ENCODE measurements around the gene TMSB4X.
A peak's percentile ranks its signal among the peaks of the same experiment; 100 is the strongest.

Gene TMSB4X

DNA sequence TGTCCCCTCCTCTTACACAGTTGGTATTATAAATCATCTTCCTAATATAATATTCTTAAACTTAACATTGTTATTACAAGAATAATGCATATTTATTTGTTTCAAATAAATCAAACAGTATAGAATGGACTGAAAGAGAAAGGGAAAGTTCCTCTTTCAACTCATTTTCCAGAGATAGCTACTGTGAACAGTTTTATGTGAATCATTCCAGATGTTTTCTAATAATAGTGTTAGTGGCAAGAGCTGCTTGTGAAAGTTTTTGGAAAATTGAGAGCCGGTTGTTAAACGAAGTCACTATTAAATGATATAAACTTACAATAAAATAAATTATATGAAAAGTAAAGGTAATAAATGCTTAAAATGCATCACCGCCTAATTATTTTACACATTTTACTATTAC, 14.6 kb downstream of the TMSB4X start:
- no peak for ATAC-seq
- TF ChIP-seq ISL1 (CRISPR knock-in tag; IDR thresholded peaks at IDR 0.05) (no peak), ESRRG (CRISPR knock-in tag; IDR thresholded peaks at IDR 0.05) (no peak), ZC3H10 (CRISPR knock-in tag; IDR thresholded peaks at IDR 0.05) (no peak), ZNF565 (CRISPR knock-in tag; conservative IDR thresholded peaks at IDR 0.05; ENCODE audit: low read depth) (no peak), CSDC2 (CRISPR knock-in tag; IDR thresholded peaks at IDR 0.05) (no peak), ZFP3 (CRISPR knock-in tag; IDR thresholded peaks at IDR 0.05) (no peak)
- TF ChIP-seq, protein P1, sequence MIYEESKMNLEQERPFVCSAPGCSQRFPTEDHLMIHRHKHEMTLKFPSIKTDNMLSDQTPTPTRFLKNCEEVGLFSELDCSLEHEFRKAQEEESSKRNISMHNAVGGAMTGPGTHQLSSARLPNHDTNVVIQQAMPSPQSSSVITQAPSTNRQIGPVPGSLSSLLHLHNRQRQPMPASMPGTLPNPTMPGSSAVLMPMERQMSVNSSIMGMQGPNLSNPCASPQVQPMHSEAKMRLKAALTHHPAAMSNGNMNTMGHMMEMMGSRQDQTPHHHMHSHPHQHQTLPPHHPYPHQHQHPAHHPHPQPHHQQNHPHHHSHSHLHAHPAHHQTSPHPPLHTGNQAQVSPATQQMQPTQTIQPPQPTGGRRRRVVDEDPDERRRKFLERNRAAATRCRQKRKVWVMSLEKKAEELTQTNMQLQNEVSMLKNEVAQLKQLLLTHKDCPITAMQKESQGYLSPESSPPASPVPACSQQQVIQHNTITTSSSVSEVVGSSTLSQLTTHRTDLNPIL (CRISPR knock-in tag; IDR thresholded peaks at IDR 0.05; ENCODE audit: low read depth): no peak
- TF ChIP-seq, protein P2, sequence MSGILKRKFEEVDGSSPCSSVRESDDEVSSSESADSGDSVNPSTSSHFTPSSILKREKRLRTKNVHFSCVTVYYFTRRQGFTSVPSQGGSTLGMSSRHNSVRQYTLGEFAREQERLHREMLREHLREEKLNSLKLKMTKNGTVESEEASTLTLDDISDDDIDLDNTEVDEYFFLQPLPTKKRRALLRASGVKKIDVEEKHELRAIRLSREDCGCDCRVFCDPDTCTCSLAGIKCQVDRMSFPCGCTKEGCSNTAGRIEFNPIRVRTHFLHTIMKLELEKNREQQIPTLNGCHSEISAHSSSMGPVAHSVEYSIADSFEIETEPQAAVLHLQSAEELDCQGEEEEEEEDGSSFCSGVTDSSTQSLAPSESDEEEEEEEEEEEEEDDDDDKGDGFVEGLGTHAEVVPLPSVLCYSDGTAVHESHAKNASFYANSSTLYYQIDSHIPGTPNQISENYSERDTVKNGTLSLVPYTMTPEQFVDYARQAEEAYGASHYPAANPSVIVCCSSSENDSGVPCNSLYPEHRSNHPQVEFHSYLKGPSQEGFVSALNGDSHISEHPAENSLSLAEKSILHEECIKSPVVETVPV (CRISPR knock-in tag; IDR thresholded peaks at IDR 0.05): no peak

- TF ChIP-seq OSR1 (CRISPR knock-in tag; IDR thresholded peaks at IDR 0.05) (no peak), CSDC2 (CRISPR knock-in tag; IDR thresholded peaks at IDR 0.05) (no peak), POU6F1 (CRISPR knock-in tag; IDR thresholded peaks at IDR 0.05; ENCODE audit: borderline replicate concordance, low read depth) (no peak), ZNF565 (CRISPR knock-in tag; conservative IDR thresholded peaks at IDR 0.05; ENCODE audit: low read depth) (no peak), PPARA (CRISPR knock-in tag; IDR thresholded peaks at IDR 0.05; ENCODE audit: borderline replicate concordance) (no peak), TOX (CRISPR knock-in tag; IDR thresholded peaks at IDR 0.05; ENCODE audit: borderline replicate concordance) (no peak), TCF4 (CRISPR knock-in tag; IDR thresholded peaks at IDR 0.05; ENCODE audit: borderline replicate concordance) (no peak), ZC3H10 (CRISPR knock-in tag; IDR thresholded peaks at IDR 0.05) (no peak), SNAI2 (CRISPR knock-in tag; IDR thresholded peaks at IDR 0.05) (no peak), ZNF70 (CRISPR knock-in tag; IDR thresholded peaks at IDR 0.05) (no peak), BACH2 (CRISPR knock-in tag; IDR thresholded peaks at IDR 0.05; ENCODE audit: borderline replicate concordance) (no peak), ZFP30 (CRISPR knock-in tag; IDR thresholded peaks at IDR 0.05) (no peak), ZNF8 (CRISPR knock-in tag; IDR thresholded peaks at IDR 0.05) (no peak), GLIS3 (CRISPR knock-in tag; IDR thresholded peaks at IDR 0.05) (no peak), ZFP3 (CRISPR knock-in tag; IDR thresholded peaks at IDR 0.05) (no peak)
- TF ChIP-seq, protein P2 (CRISPR knock-in tag; IDR thresholded peaks at IDR 0.05): no peak
- TF ChIP-seq, protein P3, sequence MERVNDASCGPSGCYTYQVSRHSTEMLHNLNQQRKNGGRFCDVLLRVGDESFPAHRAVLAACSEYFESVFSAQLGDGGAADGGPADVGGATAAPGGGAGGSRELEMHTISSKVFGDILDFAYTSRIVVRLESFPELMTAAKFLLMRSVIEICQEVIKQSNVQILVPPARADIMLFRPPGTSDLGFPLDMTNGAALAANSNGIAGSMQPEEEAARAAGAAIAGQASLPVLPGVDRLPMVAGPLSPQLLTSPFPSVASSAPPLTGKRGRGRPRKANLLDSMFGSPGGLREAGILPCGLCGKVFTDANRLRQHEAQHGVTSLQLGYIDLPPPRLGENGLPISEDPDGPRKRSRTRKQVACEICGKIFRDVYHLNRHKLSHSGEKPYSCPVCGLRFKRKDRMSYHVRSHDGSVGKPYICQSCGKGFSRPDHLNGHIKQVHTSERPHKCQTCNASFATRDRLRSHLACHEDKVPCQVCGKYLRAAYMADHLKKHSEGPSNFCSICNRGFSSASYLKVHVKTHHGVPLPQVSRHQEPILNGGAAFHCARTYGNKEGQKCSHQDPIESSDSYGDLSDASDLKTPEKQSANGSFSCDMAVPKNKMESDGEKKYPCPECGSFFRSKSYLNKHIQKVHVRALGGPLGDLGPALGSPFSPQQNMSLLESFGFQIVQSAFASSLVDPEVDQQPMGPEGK (CRISPR knock-in tag; IDR thresholded peaks at IDR 0.05; ENCODE audit: borderline replicate concordance): no peak
- TF ChIP-seq, protein P1 (CRISPR knock-in tag; IDR thresholded peaks at IDR 0.05; ENCODE audit: low read depth): no peak
- no peak for ATAC-seq
Measured at GRCh38 chrX:12991575-12991974, 16.7 kb downstream of the TMSB4X start.

- ATAC-seq: peak; percentile 80
- TF ChIP-seq OSR1 (CRISPR knock-in tag; IDR thresholded peaks at IDR 0.05) (no peak), POU6F1 (CRISPR knock-in tag; IDR thresholded peaks at IDR 0.05; ENCODE audit: borderline replicate concordance, low read depth) (no peak), BACH2 (CRISPR knock-in tag; IDR thresholded peaks at IDR 0.05; ENCODE audit: borderline replicate concordance) (no peak), ARNTL (CRISPR knock-in tag; IDR thresholded peaks at IDR 0.05; ENCODE audit: borderline replicate concordance, low read depth) (no peak), ZNF70 (CRISPR knock-in tag; IDR thresholded peaks at IDR 0.05) (no peak)
- TF ChIP-seq, protein P4, sequence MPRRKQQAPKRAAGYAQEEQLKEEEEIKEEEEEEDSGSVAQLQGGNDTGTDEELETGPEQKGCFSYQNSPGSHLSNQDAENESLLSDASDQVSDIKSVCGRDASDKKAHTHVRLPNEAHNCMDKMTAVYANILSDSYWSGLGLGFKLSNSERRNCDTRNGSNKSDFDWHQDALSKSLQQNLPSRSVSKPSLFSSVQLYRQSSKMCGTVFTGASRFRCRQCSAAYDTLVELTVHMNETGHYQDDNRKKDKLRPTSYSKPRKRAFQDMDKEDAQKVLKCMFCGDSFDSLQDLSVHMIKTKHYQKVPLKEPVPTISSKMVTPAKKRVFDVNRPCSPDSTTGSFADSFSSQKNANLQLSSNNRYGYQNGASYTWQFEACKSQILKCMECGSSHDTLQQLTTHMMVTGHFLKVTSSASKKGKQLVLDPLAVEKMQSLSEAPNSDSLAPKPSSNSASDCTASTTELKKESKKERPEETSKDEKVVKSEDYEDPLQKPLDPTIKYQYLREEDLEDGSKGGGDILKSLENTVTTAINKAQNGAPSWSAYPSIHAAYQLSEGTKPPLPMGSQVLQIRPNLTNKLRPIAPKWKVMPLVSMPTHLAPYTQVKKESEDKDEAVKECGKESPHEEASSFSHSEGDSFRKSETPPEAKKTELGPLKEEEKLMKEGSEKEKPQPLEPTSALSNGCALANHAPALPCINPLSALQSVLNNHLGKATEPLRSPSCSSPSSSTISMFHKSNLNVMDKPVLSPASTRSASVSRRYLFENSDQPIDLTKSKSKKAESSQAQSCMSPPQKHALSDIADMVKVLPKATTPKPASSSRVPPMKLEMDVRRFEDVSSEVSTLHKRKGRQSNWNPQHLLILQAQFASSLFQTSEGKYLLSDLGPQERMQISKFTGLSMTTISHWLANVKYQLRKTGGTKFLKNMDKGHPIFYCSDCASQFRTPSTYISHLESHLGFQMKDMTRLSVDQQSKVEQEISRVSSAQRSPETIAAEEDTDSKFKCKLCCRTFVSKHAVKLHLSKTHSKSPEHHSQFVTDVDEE (CRISPR knock-in tag; IDR thresholded peaks at IDR 0.05): no peak
- TF ChIP-seq, protein P1 (CRISPR knock-in tag; IDR thresholded peaks at IDR 0.05; ENCODE audit: low read depth): no peak
Measured at GRCh38 chrX:12992544-12993118, 17.7 kb downstream of the TMSB4X start.
